ENCODE results near the gene TEX29.

TEX29 gene

GRCh38 chr13:111288276-111288675 lies 32.2 kb upstream of the TEX29 start:
- no peak overlapping the region for H3K4me3 ChIP-seq (ENCODE audit: severe bottlenecking)
- H3K27ac ChIP-seq (ENCODE audit: poor library complexity, severe bottlenecking), result no peak overlapping the region
- no peak for TF ChIP-seq CTCF (IDR thresholded peaks at IDR 0.05; ENCODE audit: poor library complexity, severe bottlenecking)
- no peaks in the 10 kb centered on the region for H3K9me3 ChIP-seq (ENCODE audit: severe bottlenecking)
- DNase-seq (ENCODE audit: low spot score) (no peak), ATAC-seq (ENCODE audit: low read depth) (no peak)
- H3K36me3 ChIP-seq (ENCODE audit: low read depth), result peaks cover 58% of the 10 kb centered on the region
- no peaks in the 10 kb centered on the region for H3K27me3 ChIP-seq (ENCODE audit: insufficient read depth, poor library complexity, severe bottlenecking)
- no peaks in the 10 kb centered on the region for H3K4me1 ChIP-seq (ENCODE audit: insufficient read depth, poor library complexity, severe bottlenecking)

- H3K4me1 ChIP-seq (ENCODE audit: insufficient read depth, poor library complexity, severe bottlenecking), result no peaks in the 10 kb centered on the region
- no peak for TF ChIP-seq CTCF (IDR thresholded peaks at IDR 0.05; ENCODE audit: poor library complexity, severe bottlenecking)
- H3K9me3 ChIP-seq (ENCODE audit: severe bottlenecking), result no peaks in the 10 kb centered on the region
- DNase-seq (ENCODE audit: low spot score), result no peak
- no peak overlapping the region for H3K27ac ChIP-seq (ENCODE audit: poor library complexity, severe bottlenecking)
- no peak overlapping the region for H3K4me3 ChIP-seq (ENCODE audit: severe bottlenecking)
- no peaks in the 10 kb centered on the region for H3K27me3 ChIP-seq (ENCODE audit: insufficient read depth, poor library complexity, severe bottlenecking)
- ATAC-seq (ENCODE audit: low read depth), result no peak
- peaks cover 51% of the 10 kb centered on the region for H3K36me3 ChIP-seq (ENCODE audit: low read depth)
These were observed 31.2 kb upstream of the TEX29 start for GRCh38 chr13:111289251-111289650.

- no peak for ATAC-seq (ENCODE audit: low read depth)
- Histone ChIP-seq H3K4me1 (ENCODE audit: insufficient read depth, poor library complexity, severe bottlenecking) (no peaks in the 10 kb centered on the region), H3K4me3 (ENCODE audit: severe bottlenecking) (no peak overlapping the region), H3K9me3 (ENCODE audit: severe bottlenecking) (no peaks in the 10 kb centered on the region), H3K27ac (ENCODE audit: poor library complexity, severe bottlenecking) (no peak overlapping the region), H3K36me3 (ENCODE audit: low read depth) (peaks cover 39% of the 10 kb centered on the region), H3K27me3 (ENCODE audit: insufficient read depth, poor library complexity, severe bottlenecking) (no peaks in the 10 kb centered on the region)
- TF ChIP-seq CTCF (IDR thresholded peaks at IDR 0.05; ENCODE audit: poor library complexity, severe bottlenecking), result no peak
- no peak for DNase-seq (ENCODE audit: low spot score)
These were observed 28.5 kb upstream of the TEX29 start for GRCh38 chr13:111291908-111292307.

- H3K36me3 ChIP-seq (ENCODE audit: low read depth), result peaks cover 46% of the 10 kb centered on the region
- no peak for TF ChIP-seq CTCF (IDR thresholded peaks at IDR 0.05; ENCODE audit: poor library complexity, severe bottlenecking)
- no peaks in the 10 kb centered on the region for H3K4me1 ChIP-seq (ENCODE audit: insufficient read depth, poor library complexity, severe bottlenecking)
- ATAC-seq (ENCODE audit: low read depth) (no peak), DNase-seq (ENCODE audit: low spot score) (no peak)
- H3K27me3 ChIP-seq (ENCODE audit: insufficient read depth, poor library complexity, severe bottlenecking), result no peaks in the 10 kb centered on the region
- H3K9me3 ChIP-seq (ENCODE audit: severe bottlenecking), result no peaks in the 10 kb centered on the region
- no peak overlapping the region for H3K27ac ChIP-seq (ENCODE audit: poor library complexity, severe bottlenecking)
- H3K4me3 ChIP-seq (ENCODE audit: severe bottlenecking), result no peak overlapping the region
These were observed 27.5 kb upstream of the TEX29 start for GRCh38 chr13:111292710-111293485.

- no peak overlapping the region for H3K27ac ChIP-seq (ENCODE audit: poor library complexity, severe bottlenecking)
- ATAC-seq (ENCODE audit: low read depth), result no peak
- no peaks in the 10 kb centered on the region for H3K9me3 ChIP-seq (ENCODE audit: severe bottlenecking)
- H3K36me3 ChIP-seq (ENCODE audit: low read depth), result peaks cover 31% of the 10 kb centered on the region
- no peak overlapping the region for H3K4me3 ChIP-seq (ENCODE audit: severe bottlenecking)
- no peak for DNase-seq (ENCODE audit: low spot score)
- no peaks in the 10 kb centered on the region for H3K27me3 ChIP-seq (ENCODE audit: insufficient read depth, poor library complexity, severe bottlenecking)
- no peak for TF ChIP-seq CTCF (IDR thresholded peaks at IDR 0.05; ENCODE audit: poor library complexity, severe bottlenecking)
- H3K4me1 ChIP-seq (ENCODE audit: insufficient read depth, poor library complexity, severe bottlenecking), result no peaks in the 10 kb centered on the region
These were observed 24.6 kb upstream of the TEX29 start for GRCh38 chr13:111295886-111296285.
